OCI-LY7 (cell line): ENCODE results near the gene CENPU.

Source experiments
- CTCF ChIP-seq: fragments of 200-600 bp; sonication (generic); conservative IDR thresholded peaks from 2 replicates; pipeline ENCODE4 v1.5.1; 2014; ENCODE audit warnings: mild to moderate bottlenecking, antibody characterized with exemption, low read length, moderate library complexity, mixed read lengths
- EZH2phosphoT487 ChIP-seq: fragments of 200-600 bp; sonication (generic); IDR thresholded peaks from 2 replicates; pipeline ENCODE4 v1.6.1; 2018; ENCODE audit warnings: low read depth, borderline replicate concordance, mild to moderate bottlenecking, mixed run types, antibody characterized with exemption, low read length, moderate library complexity, mixed read lengths

- TF ChIP-seq CTCF = no peak
- TF ChIP-seq EZH2phosphoT487 = no peak
Measured at GRCh38 chr4:184648054-184648312, 85.9 kb downstream of the CENPU start.
